ENCODE results near the gene ACVRL1.

DNA sequence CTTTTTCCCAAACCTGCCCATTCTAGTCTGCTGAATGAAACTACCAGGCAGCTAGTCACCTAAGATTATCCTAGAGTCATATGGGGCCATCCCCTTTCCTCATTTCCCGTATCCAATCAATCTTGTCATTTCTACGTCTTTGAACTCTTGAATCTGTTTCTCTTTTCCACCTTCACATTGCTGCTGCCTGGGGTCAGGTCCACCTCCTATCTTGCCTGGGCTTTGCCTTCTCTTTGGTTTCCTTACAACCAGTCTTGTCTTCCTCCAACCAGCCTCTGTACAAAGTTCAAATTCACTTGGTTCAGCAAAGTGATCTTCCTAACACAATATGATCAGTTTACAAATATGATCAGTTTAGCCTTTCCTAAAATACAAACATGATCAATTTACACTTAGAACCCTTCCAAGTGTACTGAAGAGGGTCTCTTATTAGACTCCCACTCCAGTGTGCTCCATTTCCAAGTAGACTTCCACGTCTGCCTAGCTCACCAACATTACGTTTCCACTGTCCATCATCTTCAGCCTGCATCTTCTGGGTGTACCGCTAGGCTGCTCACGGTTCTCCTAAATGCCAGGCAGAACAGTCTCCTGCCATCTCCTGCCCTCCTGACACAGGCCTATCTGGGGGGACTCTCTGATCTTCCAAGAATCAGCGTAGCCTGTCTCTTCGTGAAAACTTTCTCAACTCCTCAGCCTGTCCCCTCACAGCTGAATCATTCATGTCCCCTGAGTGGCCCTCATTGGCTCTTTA lies 40.1 kb downstream of the ACVRL1 start:
- TF ChIP-seq USF1 (IDR thresholded peaks at IDR 0.05), result no peak
- TF ChIP-seq ZBTB7A (IDR thresholded peaks at IDR 0.05; ENCODE audit: low read depth), result no peak
- no peak for TF ChIP-seq YY1 (IDR thresholded peaks at IDR 0.05; ENCODE audit: low read depth)
- TF ChIP-seq EP300 (IDR thresholded peaks at IDR 0.05; ENCODE audit: borderline replicate concordance), result no peak
- TF ChIP-seq TEAD4 (IDR thresholded peaks at IDR 0.05), result no peak
- no peak for TF ChIP-seq CREB1 (IDR thresholded peaks at IDR 0.05; ENCODE audit: low read depth)
- TF ChIP-seq MAX (IDR thresholded peaks at IDR 0.05), result no peak
- TF ChIP-seq FOXM1 (IDR thresholded peaks at IDR 0.05; ENCODE audit: borderline replicate concordance, low read depth), result no peak
- no peak for TF ChIP-seq TAF1 (IDR thresholded peaks at IDR 0.05; ENCODE audit: low read depth)
- no peak for TF ChIP-seq CEBPB (IDR thresholded peaks at IDR 0.05)

Measured in Ishikawa (cell line).